Measurements from ENCODE around the gene NLRP6.
"Not testable (repeated sequence)": the region's sequence is repeated elsewhere in the genome, so short reads cannot be mapped to it uniquely, and the experiment has no call there.

Gene NLRP6

DNA sequence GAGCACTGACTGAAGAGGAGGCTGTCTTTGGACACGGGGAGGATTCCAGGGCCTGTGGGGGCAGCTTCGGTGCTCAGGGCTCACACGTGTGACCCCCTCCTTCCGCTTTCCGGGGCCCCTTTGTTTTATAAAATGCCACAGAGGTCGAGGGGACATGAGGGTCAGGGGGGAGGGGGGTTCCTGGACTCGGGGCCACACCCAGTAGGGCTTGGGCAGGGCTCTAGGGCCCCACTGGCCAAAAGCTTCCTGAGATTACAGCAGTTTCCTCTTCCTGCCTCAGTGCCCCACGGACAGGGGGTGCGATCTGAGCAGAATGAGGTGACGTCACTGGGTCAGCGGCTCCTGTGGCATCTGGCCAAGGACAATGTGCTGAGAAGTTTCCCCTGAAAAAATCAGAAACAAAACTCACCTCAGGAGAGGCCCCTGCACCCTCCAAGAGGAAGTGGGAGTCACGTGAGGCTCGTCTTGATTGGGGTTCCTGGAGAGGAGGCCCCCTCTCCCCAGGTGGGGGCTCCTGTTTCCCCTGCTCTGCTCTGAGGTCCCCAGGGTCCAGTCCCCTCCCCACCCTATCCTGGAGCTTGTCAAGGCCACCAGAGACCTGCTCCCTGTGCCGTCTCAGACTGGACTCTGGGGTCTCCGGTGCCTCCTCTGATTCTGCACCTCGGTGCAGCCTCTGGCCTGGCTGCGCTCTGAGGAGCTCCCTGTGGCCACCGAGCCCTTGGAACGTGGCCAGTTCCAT is 48.8 kb downstream of the NLRP6 start:
- no peak for DNase-seq

DNA sequence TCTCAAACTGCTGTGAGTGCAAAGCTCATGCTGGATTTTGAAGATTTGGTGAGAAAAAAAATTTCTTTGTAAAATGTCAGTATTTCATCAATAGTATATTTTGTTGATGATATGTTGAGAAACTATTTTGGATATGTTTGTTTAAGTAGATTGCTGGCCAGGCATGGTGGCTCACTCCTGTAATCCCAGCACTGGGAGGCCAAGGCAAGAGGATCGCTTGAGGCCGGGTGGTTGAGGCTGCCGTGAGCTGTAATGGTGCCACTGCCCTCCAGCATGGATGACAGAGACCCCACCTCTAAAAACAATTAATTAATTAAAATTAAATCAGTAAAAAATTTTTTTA is 49.3 kb downstream of the NLRP6 start:
- DNase-seq = no peak

DNA sequence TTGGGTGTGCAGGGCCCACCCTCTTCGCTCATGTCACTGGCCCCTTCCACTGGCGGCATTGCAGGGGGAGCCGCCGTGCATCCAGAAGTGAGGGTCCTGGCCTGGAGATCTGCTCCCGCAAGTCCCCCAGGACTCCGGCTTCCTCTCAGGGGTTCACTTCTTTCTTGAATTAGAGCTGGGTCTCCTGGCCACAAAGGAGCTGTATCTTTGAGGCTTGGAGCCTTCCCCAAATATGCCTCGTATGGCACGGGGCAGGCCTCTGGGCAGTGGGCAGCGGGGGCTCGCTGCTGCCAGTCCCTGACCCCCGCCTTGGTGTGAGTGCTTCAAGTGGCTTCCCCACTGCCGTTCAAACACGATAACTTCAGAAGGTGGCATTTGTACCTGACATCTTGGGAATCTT is 49.8 kb downstream of the NLRP6 start:
- no peak for DNase-seq

DNA sequence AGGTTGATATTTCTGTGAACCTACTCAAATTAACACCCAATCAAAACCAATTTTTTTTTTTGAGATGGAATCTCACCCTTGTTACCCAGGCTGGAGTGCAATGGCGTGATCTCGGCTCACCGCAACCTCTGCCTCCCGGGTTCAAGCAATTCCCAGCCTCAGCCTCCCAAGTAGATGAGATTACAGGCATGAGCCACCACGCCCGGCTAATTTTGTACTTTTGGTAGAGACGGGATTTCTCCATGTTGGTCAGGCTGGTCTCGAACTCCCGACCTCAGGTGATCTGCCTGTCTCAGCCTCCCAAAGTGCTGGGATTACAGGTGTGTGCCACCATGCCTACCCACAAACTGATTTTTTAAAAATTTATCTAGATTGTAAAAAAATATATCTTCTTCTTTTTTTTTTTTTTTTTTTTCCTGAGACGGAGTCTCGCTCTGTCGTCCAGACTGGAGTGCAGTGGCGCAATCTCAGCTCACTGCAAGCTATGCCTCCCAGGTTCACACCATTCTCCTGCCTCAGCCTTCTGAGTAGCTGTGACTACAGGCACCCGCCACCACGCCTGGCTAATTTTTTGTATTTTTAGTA is 50.4 kb downstream of the NLRP6 start:
- not testable (repeated sequence) for DNase-seq

DNA sequence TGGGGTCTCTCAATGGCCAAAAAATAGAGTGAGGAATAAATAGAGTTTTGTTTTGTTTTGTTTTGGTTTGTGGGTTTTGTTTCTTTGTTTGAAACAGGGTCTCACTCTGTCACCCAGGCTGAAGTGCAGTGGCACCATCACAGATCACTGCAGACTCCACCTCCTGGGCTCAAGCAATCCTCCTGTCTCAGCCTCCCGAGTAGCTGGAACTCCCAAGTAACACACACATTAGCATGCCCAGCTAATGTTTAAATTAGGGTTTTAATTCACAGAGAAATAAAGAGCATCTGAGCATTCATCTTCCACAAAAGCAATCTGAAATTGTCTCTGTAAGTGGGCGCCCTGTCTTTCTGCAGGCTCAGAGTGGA is 51.7 kb downstream of the NLRP6 start:
- no peak for DNase-seq

DNA sequence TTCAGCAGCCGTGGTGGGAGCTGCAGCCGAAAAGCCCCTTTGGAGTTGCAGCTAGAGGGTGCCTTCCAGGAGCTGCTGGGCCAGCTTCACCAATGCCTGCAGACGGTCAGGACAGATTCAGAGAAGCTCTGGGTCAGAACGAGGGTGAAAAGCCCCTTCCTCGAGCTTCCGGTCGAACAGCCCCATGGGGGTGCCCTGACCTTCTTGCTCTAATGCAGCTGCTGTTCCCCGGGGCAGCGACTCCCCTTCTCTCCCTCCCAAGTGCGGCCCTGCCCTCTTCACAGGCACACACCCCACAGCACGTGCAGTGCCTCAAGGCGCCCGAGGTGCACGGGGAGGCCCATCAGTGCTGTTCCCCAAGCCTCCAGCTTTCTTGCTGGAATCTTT is 52.1 kb downstream of the NLRP6 start:
- no peak for DNase-seq

DNA sequence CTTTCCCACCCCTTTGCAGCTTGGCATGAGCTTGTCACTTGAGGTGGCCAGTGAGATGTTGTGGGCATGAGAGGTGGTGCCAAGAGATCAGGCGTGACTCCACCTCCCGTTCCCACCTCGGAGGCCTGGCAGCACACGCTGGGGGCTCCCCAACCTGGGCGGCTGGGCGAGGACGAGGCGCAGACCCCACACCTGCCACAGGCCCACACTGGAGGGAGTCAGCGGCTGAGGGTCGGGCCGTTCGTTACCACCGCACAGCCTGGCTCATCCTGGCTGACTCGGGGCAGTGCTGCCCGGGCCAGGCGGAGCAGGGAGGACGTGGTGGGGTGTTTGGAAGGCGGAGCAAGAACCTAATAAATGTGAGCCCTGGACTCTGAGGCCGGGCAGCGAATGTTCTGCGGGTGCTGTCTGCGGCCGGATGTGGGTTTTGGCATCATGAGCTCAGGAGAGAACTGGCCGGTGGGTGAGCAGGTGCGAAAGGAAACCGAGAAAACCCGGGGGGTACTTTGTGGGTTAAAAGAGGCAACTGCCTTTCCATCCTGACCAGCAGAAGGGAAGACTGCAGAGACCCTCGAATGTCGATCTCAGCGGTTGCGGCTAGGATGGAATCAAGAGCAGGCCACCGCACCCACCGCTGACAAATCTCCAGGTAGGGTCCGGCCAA is 52.6 kb downstream of the NLRP6 start:
- DNase-seq = no peak

DNA sequence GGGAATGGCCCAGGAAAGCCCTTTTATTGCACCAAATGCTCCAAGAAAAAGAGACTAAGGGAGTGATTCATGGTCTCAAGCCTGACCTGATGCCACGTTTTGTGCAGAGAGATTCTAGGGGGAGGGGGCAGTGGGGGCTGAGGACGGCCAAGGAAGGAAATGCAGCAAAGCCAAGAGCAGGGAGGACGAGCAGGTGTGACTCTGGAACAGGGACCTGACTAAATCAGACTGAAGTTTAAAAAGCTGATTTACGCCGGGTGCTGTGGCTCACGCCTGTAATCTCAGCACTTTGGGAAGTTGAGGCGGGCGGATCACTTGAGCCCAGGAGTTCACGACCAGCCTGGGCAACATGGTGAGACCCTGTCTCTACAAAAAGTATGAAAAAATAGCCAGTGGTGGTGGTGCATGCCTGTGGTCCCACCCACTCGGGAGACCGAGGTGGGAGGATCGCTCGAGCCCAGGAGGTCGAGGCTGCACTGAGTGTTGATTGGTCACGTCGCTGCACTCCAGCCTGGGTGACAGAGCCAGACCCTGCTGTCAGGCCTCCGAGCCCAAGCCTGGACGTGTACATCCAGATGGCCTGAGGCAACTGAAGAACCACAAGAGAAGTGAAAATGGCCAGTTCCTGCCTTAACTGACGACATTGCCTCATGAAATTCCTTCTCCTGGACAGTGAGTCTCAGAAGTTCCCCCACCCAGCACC is 53.3 kb downstream of the NLRP6 start:
- no peak for DNase-seq

DNA sequence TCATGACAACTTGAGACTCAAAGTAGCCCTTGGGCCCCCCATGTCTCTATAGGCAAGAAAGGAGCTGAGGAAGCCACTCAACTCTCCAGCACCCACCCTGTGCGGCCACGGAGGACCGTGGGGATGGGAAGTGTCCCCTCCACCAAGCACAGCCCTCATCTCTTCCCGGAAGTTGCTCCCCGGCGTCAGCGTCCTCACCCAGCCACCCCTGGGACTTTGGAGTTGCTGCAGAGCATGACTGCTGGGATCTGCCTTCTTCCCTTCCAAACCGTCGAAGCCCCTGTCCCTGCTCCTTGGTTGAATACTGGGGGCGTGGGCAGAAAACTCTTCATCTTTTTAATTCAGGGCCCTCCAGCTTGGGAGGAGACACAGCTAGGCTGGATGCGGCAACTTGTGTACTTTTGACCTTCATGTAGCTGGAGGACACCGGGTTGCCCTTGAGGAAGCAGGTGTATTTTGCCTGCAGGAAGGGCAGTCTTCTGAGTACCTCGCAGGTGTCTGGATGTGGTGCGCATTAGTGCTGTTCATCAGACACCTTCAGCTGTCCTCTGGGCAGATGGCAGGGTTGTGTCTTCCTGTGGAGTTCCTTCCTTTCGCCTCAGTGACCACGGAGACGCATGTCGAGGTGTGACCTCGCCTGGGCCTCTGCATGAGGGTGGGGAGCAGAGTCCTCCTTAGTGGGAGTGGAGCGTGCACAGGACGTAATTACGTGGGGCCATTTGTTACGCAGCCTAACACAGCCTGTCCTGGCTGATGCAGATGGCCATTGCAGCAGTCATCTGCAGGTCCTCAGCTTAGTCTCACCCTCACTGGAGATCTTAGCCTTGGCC is 54.7 kb downstream of the NLRP6 start:
- DNase-seq = no peak

DNA sequence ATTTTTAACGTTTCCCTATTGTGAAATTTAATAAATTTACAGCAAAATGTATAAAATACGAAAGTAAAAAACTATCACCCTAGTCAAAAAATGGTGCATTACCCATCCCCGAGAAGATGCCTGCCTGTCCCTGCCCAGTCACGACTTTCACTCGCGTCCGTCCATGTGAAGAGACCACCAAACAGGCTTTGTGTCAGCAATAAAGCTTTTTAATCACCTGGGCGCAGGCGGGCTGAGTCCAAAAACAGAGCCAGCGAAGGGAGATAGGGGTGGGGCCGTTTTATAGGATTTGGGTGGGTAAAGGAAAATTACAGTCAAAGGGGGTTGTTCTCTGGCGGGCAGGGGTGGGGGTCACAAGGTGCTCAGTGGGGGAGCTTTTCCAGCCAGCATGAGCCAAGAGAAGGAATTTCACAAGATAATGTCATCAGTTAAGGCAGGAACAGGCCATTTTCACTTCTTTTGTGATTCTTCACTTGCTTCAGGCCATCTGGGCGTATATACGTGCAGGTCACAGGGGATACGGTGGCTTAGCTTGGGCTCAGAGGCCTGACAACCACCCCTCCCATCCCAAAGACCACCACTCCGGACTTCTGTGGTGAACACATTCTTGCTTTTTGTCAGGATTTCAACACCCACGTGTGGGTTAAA is 55.5 kb downstream of the NLRP6 start:
- DNase-seq = not testable (repeated sequence)

DNA sequence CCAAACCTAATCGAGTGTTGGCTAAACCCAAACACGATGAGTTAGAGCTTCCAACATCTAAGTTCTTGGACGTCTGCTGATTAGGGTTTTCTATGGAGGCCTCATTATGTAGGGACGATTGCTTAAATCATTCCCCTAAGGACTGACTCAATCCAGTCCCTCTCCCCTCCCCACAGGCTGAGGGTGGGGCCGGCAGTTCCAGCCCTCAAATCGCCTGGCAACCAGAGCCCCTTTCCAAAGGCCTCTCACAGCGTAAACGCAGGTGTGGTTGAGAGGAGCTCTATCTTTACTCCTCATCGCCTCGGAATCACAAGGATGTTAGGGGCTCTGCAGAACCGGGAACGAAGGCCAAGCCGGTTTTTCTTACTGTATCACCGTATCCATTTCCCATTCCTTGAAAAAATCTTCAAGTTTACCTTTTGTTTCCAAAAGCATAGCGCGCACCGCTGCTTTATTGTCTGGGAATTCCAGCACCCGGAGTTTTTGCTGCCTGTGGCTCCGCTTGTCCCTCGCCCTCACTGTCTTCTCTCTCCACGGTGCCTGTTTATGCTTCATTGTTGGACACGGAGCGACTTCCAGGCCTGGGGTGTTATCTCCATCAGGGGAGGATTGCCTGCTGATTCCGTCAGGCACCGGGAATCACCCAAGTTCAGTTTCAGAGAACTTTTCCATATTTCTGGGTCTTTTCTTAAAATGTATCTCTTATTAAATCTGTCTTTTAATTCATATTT is 56.2 kb downstream of the NLRP6 start:
- no peak for DNase-seq
